Parathyroid adenoma (tissue), 2 donors: Measurements from ENCODE around the gene CD44.

Experiments
- H2AFZ ChIP-seq: fragments of 300-600 bp; sonication (generic); one replicate; pipeline ENCODE4 v1.7.0; 2017; ENCODE audit warnings: antibody characterized with exemption, mild to moderate bottlenecking
- H3K27ac ChIP-seq: fragments of 300-600 bp; sonication (generic); one replicate; pipeline ENCODE4 v1.7.0; 2017
- H3K27me3 ChIP-seq: fragments of 300-600 bp; sonication (generic); one replicate; pipeline ENCODE4 v1.7.0; 2017; ENCODE audit warnings: low read length; ENCODE audit not compliant: control insufficient read depth, insufficient read depth
- H3K36me3 ChIP-seq: fragments of 300-600 bp; sonication (generic); one replicate; pipeline ENCODE4 v1.7.0; 2017; ENCODE audit warnings: low read length; ENCODE audit not compliant: control insufficient read depth, insufficient read depth
- H3K4me1 ChIP-seq: fragments of 300-600 bp; sonication (generic); one replicate; pipeline ENCODE4 v1.7.0; 2017; ENCODE audit warnings: control low read depth
- H3K4me2 ChIP-seq: fragments of 300-600 bp; sonication (generic); one replicate; pipeline ENCODE4 v1.7.0; 2017; ENCODE audit warnings: low read length
- H3K4me3 ChIP-seq: fragments of 300-600 bp; sonication (generic); one replicate; pipeline ENCODE4 v1.7.0; 2017; ENCODE audit warnings: low read depth, low read length
- H3K79me2 ChIP-seq: fragments of 300-600 bp; sonication (generic); one replicate; pipeline ENCODE4 v1.7.0; 2017; ENCODE audit warnings: control low read depth
- H3K9ac ChIP-seq: fragments of 300-600 bp; sonication (generic); one replicate; pipeline ENCODE4 v1.7.0; 2017; ENCODE audit warnings: mild to moderate bottlenecking
- H3K9me3 ChIP-seq: fragments of 300-600 bp; sonication (generic); one replicate; pipeline ENCODE4 v1.7.0; 2017; ENCODE audit warnings: low read length; ENCODE audit not compliant: control insufficient read depth
- TF ChIP-seq, protein P1 (sequence below): fragments of 300-600 bp; sonication (generic); IDR thresholded peaks from one replicate; pipeline ENCODE4 v1.7.0; 2017; ENCODE audit warnings: antibody characterized with exemption, mild to moderate bottlenecking
- donor health status: primary hyperparathyroidism.

The CD44 gene

DNA sequence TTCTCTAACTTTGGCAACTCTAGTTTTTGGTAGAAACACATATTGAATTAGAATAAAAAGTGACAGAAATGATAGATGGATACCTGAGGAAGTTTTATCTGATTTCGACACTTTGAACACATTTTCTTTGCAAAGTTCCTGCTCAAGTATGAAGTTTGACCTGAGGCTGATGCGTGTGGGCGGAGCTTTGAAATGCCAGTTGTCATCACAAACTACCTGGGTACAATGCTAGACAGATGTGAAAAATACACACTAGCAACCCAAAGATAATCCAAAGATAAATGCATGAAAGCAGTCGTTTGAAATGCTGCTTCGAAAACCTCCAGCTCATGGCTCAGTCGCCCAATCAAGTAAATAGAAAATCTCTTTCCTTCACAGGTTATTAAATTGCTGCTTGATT is 54.8 kb downstream of the CD44 start:
- Histone ChIP-seq H3K4me2 (no peak overlapping the region), H3K9ac (no peak overlapping the region), H3K79me2 (no peaks in the 10 kb centered on the region), H3K27me3 (no peaks in the 10 kb centered on the region), H3K9me3 (no peaks in the 10 kb centered on the region), H3K27ac (no peak overlapping the region), H3K36me3 (no peaks in the 10 kb centered on the region), H3K4me3 (no peak overlapping the region), H3K4me1 (no peaks in the 10 kb centered on the region), H2AFZ (no peak overlapping the region)
- TF ChIP-seq, protein P1, sequence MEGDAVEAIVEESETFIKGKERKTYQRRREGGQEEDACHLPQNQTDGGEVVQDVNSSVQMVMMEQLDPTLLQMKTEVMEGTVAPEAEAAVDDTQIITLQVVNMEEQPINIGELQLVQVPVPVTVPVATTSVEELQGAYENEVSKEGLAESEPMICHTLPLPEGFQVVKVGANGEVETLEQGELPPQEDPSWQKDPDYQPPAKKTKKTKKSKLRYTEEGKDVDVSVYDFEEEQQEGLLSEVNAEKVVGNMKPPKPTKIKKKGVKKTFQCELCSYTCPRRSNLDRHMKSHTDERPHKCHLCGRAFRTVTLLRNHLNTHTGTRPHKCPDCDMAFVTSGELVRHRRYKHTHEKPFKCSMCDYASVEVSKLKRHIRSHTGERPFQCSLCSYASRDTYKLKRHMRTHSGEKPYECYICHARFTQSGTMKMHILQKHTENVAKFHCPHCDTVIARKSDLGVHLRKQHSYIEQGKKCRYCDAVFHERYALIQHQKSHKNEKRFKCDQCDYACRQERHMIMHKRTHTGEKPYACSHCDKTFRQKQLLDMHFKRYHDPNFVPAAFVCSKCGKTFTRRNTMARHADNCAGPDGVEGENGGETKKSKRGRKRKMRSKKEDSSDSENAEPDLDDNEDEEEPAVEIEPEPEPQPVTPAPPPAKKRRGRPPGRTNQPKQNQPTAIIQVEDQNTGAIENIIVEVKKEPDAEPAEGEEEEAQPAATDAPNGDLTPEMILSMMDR = no peak

DNA sequence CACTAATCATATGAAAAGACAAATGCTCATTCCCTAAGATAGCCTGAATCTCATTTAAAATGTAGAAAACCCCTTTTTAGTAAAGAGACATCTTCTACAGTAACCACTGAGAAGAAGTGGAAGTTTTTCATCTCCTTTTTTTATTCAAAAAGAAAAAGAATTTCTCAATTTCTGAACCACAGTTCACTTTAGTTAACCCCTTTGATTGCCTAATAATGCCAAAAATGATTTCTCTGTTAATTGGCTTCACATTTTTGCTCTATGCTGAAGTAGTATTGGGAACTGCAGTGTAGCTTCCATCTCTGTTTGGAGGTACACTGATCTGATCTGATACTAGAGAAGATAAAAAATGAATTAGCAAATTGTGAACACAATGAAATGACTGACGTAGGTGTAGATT is 58.3 kb downstream of the CD44 start:
- TF ChIP-seq, protein P1 = no peak
- H3K79me2 ChIP-seq = no peaks in the 10 kb centered on the region
- no peak overlapping the region for H3K27ac ChIP-seq
- H2AFZ ChIP-seq = no peak overlapping the region
- H3K9ac ChIP-seq = no peak overlapping the region
- no peaks in the 10 kb centered on the region for H3K9me3 ChIP-seq
- no peaks in the 10 kb centered on the region for H3K4me1 ChIP-seq
- H3K4me3 ChIP-seq = no peak overlapping the region
- no peaks in the 10 kb centered on the region for H3K36me3 ChIP-seq
- no peaks in the 10 kb centered on the region for H3K27me3 ChIP-seq
- H3K4me2 ChIP-seq = no peak overlapping the region

DNA sequence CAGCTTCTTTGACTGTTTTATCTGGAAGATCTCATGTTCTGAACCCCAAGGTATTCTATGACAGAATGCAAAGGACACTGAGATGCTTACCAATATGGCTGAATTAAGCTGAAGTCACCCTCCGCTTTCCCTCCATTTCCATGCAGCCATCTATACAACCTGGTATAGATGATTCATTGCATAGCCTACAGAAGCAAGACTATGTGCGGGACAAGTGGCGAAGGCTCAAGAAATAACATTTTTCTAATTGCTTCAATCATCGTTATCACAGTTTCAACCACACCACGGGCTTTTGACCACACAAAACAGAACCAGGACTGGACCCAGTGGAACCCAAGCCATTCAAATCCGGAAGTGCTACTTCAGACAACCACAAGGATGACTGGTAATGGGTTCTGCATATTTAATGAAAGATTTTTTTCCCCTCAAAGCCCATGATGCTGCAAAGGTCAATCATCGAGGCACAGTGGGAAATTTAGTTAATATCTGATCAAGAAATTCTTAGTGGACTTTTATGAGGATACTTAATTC is 61.9 kb downstream of the CD44 start:
- TF ChIP-seq, protein P1 = no peak
- no peak overlapping the region for H3K27ac ChIP-seq
- H3K27me3 ChIP-seq = no peaks in the 10 kb centered on the region
- no peak overlapping the region for H3K4me2 ChIP-seq
- no peaks in the 10 kb centered on the region for H3K9me3 ChIP-seq
- no peak overlapping the region for H3K9ac ChIP-seq
- no peaks in the 10 kb centered on the region for H3K79me2 ChIP-seq
- H3K36me3 ChIP-seq = no peaks in the 10 kb centered on the region
- no peak overlapping the region for H2AFZ ChIP-seq
- no peaks in the 10 kb centered on the region for H3K4me1 ChIP-seq
- no peak overlapping the region for H3K4me3 ChIP-seq

DNA sequence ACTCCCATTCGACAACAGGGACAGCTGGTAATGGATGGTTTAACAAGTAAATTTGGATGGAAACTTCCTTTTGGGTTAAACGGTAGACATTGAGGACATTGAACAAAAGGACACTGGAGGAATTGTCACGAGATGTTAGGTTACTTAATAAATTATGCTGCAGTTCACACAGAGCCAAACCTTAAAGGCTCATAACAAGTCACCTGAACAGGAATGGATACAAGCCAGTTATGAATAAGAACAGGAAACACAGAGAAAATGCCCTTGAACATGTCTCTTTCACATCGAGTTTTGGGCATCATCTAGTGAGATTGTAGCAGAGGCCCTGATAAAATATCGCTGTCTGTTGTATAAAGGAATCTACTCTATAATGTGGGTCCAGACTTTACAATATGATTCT is 65.6 kb downstream of the CD44 start:
- no peaks in the 10 kb centered on the region for H3K9me3 ChIP-seq
- H3K4me2 ChIP-seq = no peak overlapping the region
- H3K36me3 ChIP-seq = no peaks in the 10 kb centered on the region
- no peak overlapping the region for H3K27ac ChIP-seq
- H3K79me2 ChIP-seq = no peaks in the 10 kb centered on the region
- no peak overlapping the region for H3K4me3 ChIP-seq
- H3K9ac ChIP-seq = no peak overlapping the region
- H3K4me1 ChIP-seq = no peaks in the 10 kb centered on the region
- TF ChIP-seq, protein P1 = no peak
- H2AFZ ChIP-seq = no peak overlapping the region
- no peaks in the 10 kb centered on the region for H3K27me3 ChIP-seq

DNA sequence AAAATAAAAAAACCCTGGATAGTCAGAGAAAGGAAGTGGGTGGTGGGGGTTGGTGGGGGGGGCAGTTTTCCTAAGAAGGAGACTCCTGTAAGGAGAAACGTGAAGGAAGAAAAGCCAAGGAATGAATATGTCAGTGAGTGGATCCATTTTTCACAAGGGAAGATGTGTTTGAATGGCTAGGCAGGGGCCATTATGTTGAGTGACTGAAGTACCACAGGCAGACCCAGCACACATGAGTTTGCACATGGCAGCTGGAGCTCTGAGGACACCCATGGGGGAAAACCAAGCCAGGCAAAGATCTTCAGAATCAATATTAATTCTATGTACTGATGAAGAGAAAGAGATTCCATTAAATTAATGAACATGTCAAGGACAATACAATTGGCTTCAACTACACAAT is 67.6 kb downstream of the CD44 start:
- no peaks in the 10 kb centered on the region for H3K4me1 ChIP-seq
- no peaks in the 10 kb centered on the region for H3K36me3 ChIP-seq
- no peaks in the 10 kb centered on the region for H3K27me3 ChIP-seq
- no peak overlapping the region for H3K4me3 ChIP-seq
- H3K4me2 ChIP-seq = no peak overlapping the region
- TF ChIP-seq, protein P1 = no peak
- no peaks in the 10 kb centered on the region for H3K9me3 ChIP-seq
- no peak overlapping the region for H3K27ac ChIP-seq
- no peaks in the 10 kb centered on the region for H3K79me2 ChIP-seq
- no peak overlapping the region for H3K9ac ChIP-seq
- no peak overlapping the region for H2AFZ ChIP-seq
